Epidermal melanocyte (primary cell): ENCODE data around the gene GNB2.
A peak's percentile ranks its signal among the peaks of the same experiment; 100 is the strongest.

Experiments used
- DNase-seq: peaks from one replicate; pipeline ENCODE4 v3.0.0; 2011; ENCODE audit warnings: low spot score; ENCODE audit not compliant: insufficient read length

GNB2 gene

GRCh38 chr7:100680576-100681271 is 7.2 kb downstream of the GNB2 start:
- no peak for DNase-seq

GRCh38 chr7:100681491-100682227 is 8.1 kb downstream of the GNB2 start:
- DNase-seq, result no peak

DNA sequence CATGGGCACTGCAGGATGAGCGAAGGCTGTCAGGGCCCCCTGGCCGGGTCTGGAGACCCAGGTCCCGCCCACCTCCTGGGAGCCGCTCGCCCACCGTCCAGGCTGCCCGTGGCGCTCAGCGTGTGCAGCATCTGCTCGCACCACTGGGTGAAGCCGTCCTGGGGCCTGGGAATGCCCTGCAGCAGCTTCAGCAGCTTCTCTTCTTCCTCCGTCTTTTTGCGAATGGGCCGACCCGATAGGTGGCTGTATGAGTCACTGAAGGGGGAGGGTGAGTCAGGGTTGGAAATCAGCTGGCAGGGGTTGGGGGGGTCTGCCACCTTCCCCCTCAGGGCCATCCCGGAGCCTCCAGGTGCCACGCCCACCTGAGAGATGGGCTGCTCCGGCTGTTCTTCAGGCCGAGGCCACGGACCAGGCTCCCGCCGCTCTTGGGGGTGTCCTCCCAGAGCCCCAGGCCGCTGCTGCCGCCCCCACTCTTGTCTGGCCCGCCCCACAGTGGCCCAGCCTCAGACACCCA is 8.7 kb downstream of the GNB2 start:
- no peak for DNase-seq

- DNase-seq, result no peak
Measured at GRCh38 chr7:100682991-100683658, 9.6 kb downstream of the GNB2 start.

GRCh38 chr7:100683659-100684533 is 10.4 kb downstream of the GNB2 start:
- DNase-seq, result no peak

DNA sequence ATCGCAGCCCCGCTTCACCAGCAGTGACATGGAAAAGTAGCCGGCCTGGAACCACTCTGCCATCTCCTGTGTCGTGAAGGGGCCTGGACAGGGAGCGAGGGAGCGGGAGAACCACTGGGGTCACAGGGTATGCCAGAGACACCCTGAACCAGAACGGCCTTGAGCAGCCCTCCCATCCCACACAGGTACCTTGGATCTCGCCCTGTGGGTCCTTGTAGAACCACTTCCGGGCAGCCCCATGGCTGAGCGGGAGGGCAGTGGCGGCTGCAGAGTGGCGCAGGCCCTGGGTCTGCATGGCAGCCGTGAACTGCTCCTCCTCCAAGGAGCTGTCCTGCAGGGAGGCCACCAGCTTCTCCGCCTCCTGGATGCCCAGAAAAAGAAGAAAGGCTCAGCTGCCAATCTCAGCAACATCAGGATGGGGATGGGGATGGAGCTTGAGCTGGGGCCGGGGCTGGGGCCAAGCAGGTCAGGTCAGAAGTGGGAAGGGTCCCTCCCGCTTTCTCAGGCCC is 11.0 kb downstream of the GNB2 start:
- DNase-seq, result no peak

DNA sequence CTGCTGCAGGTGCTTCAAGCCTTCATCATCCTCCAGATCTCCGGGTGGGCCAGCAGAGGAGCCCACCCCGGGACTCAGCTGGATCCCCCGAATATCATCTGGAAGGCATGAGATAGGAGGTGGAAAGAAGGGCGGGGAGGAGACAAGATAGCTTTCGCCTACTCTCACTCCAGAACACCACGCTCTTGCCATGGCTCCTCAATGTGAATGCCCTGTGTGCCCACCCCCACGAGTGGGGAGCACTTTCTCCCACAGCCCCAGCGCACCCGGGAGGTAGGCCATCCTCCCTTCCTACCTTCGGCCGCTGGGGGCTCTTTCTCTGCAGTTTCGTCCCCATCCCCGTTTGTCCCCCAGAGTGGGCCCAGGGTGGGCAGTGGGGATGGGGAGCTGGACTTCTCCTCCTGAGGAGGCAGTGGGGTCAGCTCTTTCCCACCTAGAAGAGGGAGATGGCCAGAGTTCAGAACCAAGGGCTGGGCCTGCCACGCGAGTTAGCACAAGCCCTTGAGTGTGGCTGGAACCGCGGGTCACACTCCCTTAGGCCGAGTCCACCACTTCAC is 11.6 kb downstream of the GNB2 start:
- DNase-seq, result no peak

- DNase-seq, result no peak
Measured at GRCh38 chr7:100685631-100686145, 12.1 kb downstream of the GNB2 start.

GRCh38 chr7:100686201-100686821 is 12.8 kb downstream of the GNB2 start:
- no peak for DNase-seq

GRCh38 chr7:100686822-100687211 is 13.3 kb downstream of the GNB2 start:
- DNase-seq, result no peak

GRCh38 chr7:100687261-100687660 is 13.7 kb downstream of the GNB2 start:
- no peak for DNase-seq

DNA sequence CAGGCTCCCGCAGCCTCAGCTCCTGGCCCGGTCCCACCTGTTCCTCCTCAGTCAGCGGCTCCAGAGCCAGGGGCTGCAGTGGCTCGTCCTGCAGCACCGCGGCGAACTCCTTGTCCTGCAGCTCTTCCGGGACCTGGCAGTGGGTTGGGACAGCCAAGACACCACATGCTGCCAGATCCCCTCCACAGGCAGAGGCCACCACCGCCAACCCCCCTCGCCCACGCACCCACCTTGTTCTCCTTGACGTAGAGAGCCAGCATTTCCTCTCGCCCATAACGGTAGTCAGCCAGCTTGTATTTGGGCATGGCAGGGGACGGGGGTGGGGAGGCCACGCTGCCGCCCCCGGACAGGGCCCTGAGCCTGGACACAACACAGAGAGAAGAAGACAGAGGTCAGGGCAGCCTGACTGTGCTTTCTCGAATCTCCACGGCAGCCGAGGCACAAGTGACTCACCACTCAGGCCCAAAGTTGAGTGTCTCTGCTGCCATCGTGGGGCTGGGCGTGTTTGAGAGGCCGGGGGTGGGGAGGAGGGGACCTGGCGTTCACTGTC is 14.3 kb downstream of the GNB2 start:
- no peak for DNase-seq

- DNase-seq, result no peak
Measured at GRCh38 chr7:100688326-100688860, 14.9 kb downstream of the GNB2 start.

DNA sequence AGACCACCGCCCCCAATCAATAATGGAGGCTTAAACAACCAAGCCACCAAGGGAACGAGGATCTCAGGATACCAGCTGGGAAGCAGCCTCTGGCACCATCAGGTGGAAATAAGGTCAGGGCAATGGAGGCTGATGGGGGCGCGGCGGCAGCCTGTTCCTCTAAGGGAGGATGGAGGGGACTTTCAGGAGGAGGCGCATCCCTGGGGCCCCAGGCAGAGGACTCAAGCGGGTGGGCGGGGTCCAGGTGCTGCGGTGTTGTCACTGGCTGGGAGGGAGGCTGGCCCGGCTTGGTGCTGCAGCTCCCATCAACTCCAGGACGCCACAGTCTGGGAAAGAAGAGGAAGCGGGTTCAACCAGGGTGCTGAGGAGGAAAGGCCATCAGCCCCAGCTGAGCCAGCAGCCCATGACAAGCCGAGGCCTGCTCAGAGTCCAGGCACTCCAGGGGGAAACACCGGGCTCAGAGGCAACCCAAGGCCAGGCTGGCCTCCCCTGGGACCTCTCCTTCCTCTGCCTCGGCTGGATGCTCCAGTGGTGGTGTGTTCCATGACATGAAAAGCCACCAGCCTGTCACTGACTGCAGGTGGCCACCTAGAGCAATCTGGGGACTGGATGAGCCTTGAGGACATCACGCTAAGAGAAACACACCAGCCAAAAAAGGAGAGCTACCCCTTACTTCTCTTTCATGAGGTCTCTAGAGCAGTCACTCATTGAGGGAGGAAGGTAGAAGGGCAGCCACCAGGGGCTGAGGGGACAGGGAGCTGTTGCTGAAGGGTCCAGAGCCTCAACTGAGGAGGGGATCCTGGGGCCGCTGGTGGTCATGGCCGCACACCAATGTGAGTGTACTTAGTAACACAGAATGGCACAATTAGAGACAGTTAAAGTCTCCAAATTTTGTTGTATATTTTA is 15.9 kb downstream of the GNB2 start:
- DNase-seq, result no peak

GRCh38 chr7:100691676-100692577 is 18.4 kb downstream of the GNB2 start:
- peak; percentile 98 for DNase-seq

GRCh38 chr7:100692578-100692961 is 19.0 kb downstream of the GNB2 start:
- DNase-seq, result no peak

GRCh38 chr7:100693312-100694097 is 20.0 kb downstream of the GNB2 start:
- DNase-seq, result no peak
